Right lobe of liver (tissue), 6 donors: ENCODE data around the gene MIOS. TPM values are rescaled to one million over a fixed set of nuclear protein-coding genes. Genes with fewer than 3 reads are reported as not detected.

ENCODE experiments used
- ATAC-seq, 4 donors: fragments of 200-7000 bp; cut with Tn5 transposase; one replicate each; pipeline ENCODE4 v1.9.1; 2020; ENCODE audit warnings: mild to moderate bottlenecking in 4 of 4, moderate library complexity in 4 of 4
- DNase-seq, 3 donors: peaks; one replicate each; pipeline ENCODE4 v3.0.0-alpha.2; 2020
- H3K27ac ChIP-seq, 3 donors: fragments of 200-600 bp; one replicate each; pipeline ENCODE4 v1.8.0; 2022
- H3K27me3 ChIP-seq, 2 donors: fragments of 200-600 bp; one replicate each; pipeline ENCODE4 v1.8.0; 2022
- H3K36me3 ChIP-seq, 4 donors: fragments of 200-600 bp; sonication (generic) in 1 of 4; one replicate each; pipeline versions ENCODE4 v1.5.1 to v1.8.0; 2017 to 2022; ENCODE audit warnings: control low read depth in 1 of 4
- H3K4me1 ChIP-seq, 4 donors: fragments of 200-600 bp; sonication (generic) in 1 of 4; one replicate each; pipeline versions ENCODE4 v1.5.1 to v1.8.0; 2017 to 2022; ENCODE audit warnings: control low read depth in 1 of 4
- H3K4me3 ChIP-seq, 3 donors: fragments of 200-600 bp; one replicate each; pipeline ENCODE4 v1.8.0; 2022
- H3K9me3 ChIP-seq, 4 donors: fragments of 200-600 bp; sonication (generic) in 1 of 4; one replicate each; pipeline versions ENCODE4 v1.5.1 to v1.8.0; 2017 to 2022; ENCODE audit warnings: control low read depth in 1 of 4
- POLR2A ChIP-seq: fragments of 450-650 bp; IDR thresholded peaks from one replicate; pipeline ENCODE4 v1.6.1; 2017; ENCODE audit warnings: antibody characterized with exemption, mild to moderate bottlenecking
- WGBS: methylation state at CpG from one replicate; pipeline ENCODE4 v1.1.6; 2018; ENCODE audit warnings: low coverage, low lambda C conversion rate; ENCODE audit not compliant: insufficient coverage; ENCODE audit errors: missing lambda C conversion rate; 5-methylcytosine and 5-hydroxymethylcytosine counted together
- intact Hi-C, 2 donors: fragments of 100-400 bp; cut with DNase I; formaldehyde crosslinking; loops; one replicate each; pipeline versions ENCODE4 v1.11.2 to v1.14.1; 2022
- total RNA-seq, 6 experiments: library from RNA; depleted of rRNA in 2 of 6; stranded (reverse); fragments of >200 nt in 2 of 6; fragmentation: NEBNext Ultra II Directional in 3 of 6; extraction: Animal tissue kit (Norgen Biotek cat#: 25700) in 3 of 6; gene quantifications; one replicate each; pipeline versions ENCODE4 v1.1.0 to v1.2.4, GENCODE V29; 2016 to 2023
- TF ChIP-seq, protein P1 (sequence below), 4 donors: fragments of 200-600 bp in 3 of 4; fragments of 450-650 bp in 1 of 4; IDR thresholded peaks; one replicate each; pipeline versions ENCODE4 v1.5.1 to v1.8.0; 2016 to 2022; ENCODE audit warnings: antibody characterized with exemption in 4 of 4, mild to moderate bottlenecking in 2 of 4
- donor health status: DM: no; HTN: yes; CAD: no.
- donor health status: DM: no; HTN: no; CAD: no.
- donor health status: DM: no; HTN: no; CAD: no.
- donor health status: DM: no; HTN: yes; CAD: no.
- donor health status: DM: no; HTN: yes; CAD: no.

MIOS gene
- total RNA-seq, 6 experiments from 2014 or later: 14.1 to 21.3 (median 18.6) TPM

DNA sequence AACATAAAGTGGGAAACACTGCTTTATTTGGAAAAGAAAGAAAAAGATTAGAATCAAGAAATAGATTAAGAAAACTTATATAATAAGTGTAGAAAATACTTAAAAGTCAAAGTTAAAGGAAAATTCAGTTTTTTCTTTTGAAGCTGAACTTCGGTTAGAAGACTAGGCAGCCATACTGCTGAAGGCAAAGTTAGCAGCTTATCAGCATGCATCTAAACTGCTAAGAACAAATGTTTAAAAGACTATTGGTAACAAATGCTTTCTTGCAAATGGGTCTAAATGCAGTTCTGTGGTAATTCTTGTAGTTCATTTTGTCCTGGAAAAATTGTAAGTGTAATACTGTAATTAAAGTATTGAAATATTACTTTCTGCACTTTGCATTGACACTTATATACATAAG is 18.0 kb downstream of the MIOS start:
- 87% methylated on average over 1 of the region's 1 CpG for WGBS
- no peak for ATAC-seq

DNA sequence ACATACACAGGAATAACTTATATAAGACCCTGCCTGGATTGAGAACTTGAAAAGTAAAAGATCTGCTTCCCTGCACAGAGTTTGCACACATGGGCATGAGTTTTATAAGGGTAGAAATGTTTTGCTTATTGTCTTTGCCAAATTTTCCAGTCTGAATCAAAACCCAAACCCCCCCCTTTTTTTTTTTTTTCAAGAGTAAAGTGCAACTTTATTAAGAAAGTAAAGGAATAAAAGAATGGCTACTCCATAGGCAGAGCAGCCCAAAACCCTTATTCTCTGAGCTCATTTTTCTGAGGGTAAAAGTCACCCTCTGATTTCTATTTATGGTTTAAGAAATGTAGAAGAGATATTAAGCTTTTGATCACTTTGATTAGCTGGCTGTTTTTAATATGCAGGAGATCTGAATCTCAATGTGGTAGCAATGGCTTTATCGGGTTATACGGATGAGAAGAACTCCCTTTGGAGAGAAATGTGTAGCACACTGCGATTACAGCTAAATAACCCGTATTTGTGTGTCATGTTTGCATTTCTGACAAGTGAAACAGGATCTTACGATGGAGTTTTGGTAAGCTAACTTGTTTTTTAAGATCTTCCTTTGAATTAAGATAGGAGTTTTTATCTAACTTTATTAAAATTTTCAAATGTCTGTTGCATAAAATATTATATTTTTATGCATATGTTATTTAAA is 18.7 kb downstream of the MIOS start:
- no peaks in the 10 kb centered on the region for H3K9me3 ChIP-seq
- peaks cover 0 to 4% (median 0%) of the 10 kb centered on the region in 4 donors for H3K36me3 ChIP-seq
- no peak for TF ChIP-seq POLR2A
- TF ChIP-seq, protein P1, sequence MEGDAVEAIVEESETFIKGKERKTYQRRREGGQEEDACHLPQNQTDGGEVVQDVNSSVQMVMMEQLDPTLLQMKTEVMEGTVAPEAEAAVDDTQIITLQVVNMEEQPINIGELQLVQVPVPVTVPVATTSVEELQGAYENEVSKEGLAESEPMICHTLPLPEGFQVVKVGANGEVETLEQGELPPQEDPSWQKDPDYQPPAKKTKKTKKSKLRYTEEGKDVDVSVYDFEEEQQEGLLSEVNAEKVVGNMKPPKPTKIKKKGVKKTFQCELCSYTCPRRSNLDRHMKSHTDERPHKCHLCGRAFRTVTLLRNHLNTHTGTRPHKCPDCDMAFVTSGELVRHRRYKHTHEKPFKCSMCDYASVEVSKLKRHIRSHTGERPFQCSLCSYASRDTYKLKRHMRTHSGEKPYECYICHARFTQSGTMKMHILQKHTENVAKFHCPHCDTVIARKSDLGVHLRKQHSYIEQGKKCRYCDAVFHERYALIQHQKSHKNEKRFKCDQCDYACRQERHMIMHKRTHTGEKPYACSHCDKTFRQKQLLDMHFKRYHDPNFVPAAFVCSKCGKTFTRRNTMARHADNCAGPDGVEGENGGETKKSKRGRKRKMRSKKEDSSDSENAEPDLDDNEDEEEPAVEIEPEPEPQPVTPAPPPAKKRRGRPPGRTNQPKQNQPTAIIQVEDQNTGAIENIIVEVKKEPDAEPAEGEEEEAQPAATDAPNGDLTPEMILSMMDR (IDR thresholded peaks at IDR 0.05): no peak
- intact Hi-C loops: no loop called here
- H3K27ac ChIP-seq: no peak overlapping the region
- no peak for DNase-seq
- H3K4me3 ChIP-seq: no peak overlapping the region
- ATAC-seq: no peak
- no peaks in the 10 kb centered on the region for H3K27me3 ChIP-seq
- WGBS: 95% methylated on average over 5 of the region's 5 CpGs
- no peaks in the 10 kb centered on the region for H3K4me1 ChIP-seq

More for the DNA sequence above, 18.0 kb downstream of the MIOS start:
- intact Hi-C loops: no loop called here
- Histone ChIP-seq H3K27me3 (no peaks in the 10 kb centered on the region), H3K27ac (no peak overlapping the region), H3K4me3 (no peak overlapping the region), H3K36me3 (peaks cover 0 to 4% (median 0%) of the 10 kb centered on the region in 4 donors), H3K4me1 (no peaks in the 10 kb centered on the region), H3K9me3 (no peaks in the 10 kb centered on the region)
- TF ChIP-seq, protein P1 (IDR thresholded peaks at IDR 0.05): no peak
- no peak for TF ChIP-seq POLR2A
- no peak for DNase-seq

DNA sequence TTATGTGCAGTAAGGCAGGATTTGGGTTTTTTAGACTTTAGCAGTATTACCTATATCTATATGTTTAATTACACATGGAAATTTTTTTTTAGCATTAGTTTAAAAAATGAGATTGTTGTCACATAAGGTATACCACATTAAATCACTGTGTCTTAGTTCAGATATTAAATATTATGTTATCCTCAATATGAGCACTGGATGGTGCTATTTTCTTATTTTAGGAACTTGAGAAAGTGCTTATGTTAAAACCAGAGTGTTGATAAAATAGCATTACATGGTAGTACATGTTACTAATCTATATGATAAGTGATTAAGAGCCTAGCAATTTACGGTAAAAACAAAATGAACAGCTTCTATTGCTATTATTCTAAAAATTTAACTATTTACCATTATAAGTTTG is 28.8 kb downstream of the MIOS start:
- Histone ChIP-seq H3K4me1 (no peaks in the 10 kb centered on the region), H3K9me3 (no peaks in the 10 kb centered on the region), H3K27me3 (no peaks in the 10 kb centered on the region), H3K4me3 (no peak overlapping the region), H3K27ac (no peak overlapping the region), H3K36me3 (peaks cover 0 to 16% (median 6%) of the 10 kb centered on the region in 4 donors)
- WGBS: 80% methylated on average over 1 of the region's 1 CpG
- intact Hi-C loops: no loop called here
- ATAC-seq (peak in 3 of 4 donors; percentile 32 to 62 (median 61)), DNase-seq (no peak)
- TF ChIP-seq, protein P1 (IDR thresholded peaks at IDR 0.05): peak; percentile 40 to 45 (median 42)
- no peak for TF ChIP-seq POLR2A

DNA sequence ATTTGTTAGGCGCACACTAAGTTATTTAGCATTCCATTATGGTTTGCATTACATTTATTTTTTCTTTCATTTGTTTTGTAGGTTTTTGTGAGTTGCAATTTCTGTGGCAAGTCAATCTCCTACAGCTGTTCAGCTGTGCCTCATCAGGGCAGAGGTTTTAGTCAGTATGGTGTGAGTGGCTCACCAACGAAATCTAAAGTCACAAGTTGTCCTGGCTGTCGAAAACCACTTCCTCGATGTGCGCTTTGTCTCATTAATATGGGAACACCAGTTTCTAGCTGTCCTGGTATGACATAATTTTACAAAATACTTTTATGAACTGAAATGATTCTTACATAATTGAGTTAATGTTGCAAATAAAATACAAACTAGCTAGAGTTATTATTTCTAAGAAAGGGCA is 29.5 kb downstream of the MIOS start:
- no peak overlapping the region for H3K27ac ChIP-seq
- DNase-seq: no peak
- no peaks in the 10 kb centered on the region for H3K4me1 ChIP-seq
- H3K4me3 ChIP-seq: no peak overlapping the region
- no peaks in the 10 kb centered on the region for H3K9me3 ChIP-seq
- H3K36me3 ChIP-seq: peaks cover 0 to 16% (median 6%) of the 10 kb centered on the region in 4 donors
- intact Hi-C loops: no loop called here
- TF ChIP-seq POLR2A: no peak
- H3K27me3 ChIP-seq: no peaks in the 10 kb centered on the region
- ATAC-seq: peak in 3 of 4 donors; percentile 23 to 47 (median 38)
- 73% methylated on average over 5 of the region's 5 CpGs for WGBS

DNA sequence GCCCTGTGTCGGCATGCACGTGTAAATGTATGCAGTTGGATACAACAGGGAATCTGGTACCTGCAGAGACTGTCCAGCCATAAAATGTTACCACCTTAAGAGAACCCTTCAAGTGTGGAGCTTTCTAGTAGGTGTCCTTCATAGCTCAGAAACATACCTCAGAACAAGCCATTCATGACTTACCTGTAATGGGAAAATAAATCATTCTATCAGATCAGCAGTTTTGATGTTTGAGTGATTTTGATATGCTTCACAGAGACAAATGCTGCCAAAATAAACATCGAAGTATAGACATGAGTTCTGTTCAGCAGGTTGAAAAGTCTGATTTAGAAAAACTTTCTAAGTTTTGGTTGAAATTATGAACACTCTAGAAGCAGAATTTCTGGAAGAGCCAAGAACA is 40.3 kb downstream of the MIOS start:
- Histone ChIP-seq H3K4me3 (no peak overlapping the region), H3K36me3 (peaks cover 0 to 19% (median 0%) of the 10 kb centered on the region in 4 donors), H3K27me3 (no peaks in the 10 kb centered on the region), H3K9me3 (no peaks in the 10 kb centered on the region), H3K4me1 (no peaks in the 10 kb centered on the region), H3K27ac (no peak overlapping the region)
- TF ChIP-seq, protein P1 (IDR thresholded peaks at IDR 0.05): no peak
- TF ChIP-seq POLR2A: no peak
- DNase-seq (no peak), ATAC-seq (no peak)
- 60% methylated on average over 3 of the region's 3 CpGs for WGBS
- intact Hi-C loops: no loop called here
